Measurements from ENCODE around the gene FBXW12.

The FBXW12 gene

GRCh38 chr3:48415251-48415953 lies 43.4 kb downstream of the FBXW12 start:
- Histone ChIP-seq H3K27ac (ENCODE audit: low read length) (no peak overlapping the region), H3K36me3 (ENCODE audit: control insufficient read depth, insufficient read depth, low read length) (peaks cover 90% of the 10 kb centered on the region), H3K4me3 (ENCODE audit: low read length) (no peak overlapping the region), H3K9me3 (ENCODE audit: control insufficient read depth, insufficient read depth, low read length) (no peaks in the 10 kb centered on the region), H3K4me1 (ENCODE audit: control insufficient read depth, insufficient read depth, low read length) (no peaks in the 10 kb centered on the region), H3K27me3 (ENCODE audit: control insufficient read depth, insufficient read depth, low read length) (no peaks in the 10 kb centered on the region)
- no CpG with 5 or more reads among the region's 24 CpGs for WGBS (ENCODE audit: insufficient coverage, insufficient read length)
- DNase-seq (ENCODE audit: low read depth, low spot score), result no peak

- Histone ChIP-seq H3K27me3 (ENCODE audit: control insufficient read depth, insufficient read depth, low read length) (no peaks in the 10 kb centered on the region), H3K4me1 (ENCODE audit: control insufficient read depth, insufficient read depth, low read length) (no peaks in the 10 kb centered on the region), H3K9me3 (ENCODE audit: control insufficient read depth, insufficient read depth, low read length) (no peaks in the 10 kb centered on the region), H3K4me3 (ENCODE audit: low read length) (no peak overlapping the region), H3K36me3 (ENCODE audit: control insufficient read depth, insufficient read depth, low read length) (peaks cover 88% of the 10 kb centered on the region), H3K27ac (ENCODE audit: low read length) (no peak overlapping the region)
- WGBS (ENCODE audit: insufficient coverage, insufficient read length), result no CpG with 5 or more reads among the region's 14 CpGs
- no peak for DNase-seq (ENCODE audit: low read depth, low spot score)
These were observed 44.1 kb downstream of the FBXW12 start for GRCh38 chr3:48416091-48416505.

DNA sequence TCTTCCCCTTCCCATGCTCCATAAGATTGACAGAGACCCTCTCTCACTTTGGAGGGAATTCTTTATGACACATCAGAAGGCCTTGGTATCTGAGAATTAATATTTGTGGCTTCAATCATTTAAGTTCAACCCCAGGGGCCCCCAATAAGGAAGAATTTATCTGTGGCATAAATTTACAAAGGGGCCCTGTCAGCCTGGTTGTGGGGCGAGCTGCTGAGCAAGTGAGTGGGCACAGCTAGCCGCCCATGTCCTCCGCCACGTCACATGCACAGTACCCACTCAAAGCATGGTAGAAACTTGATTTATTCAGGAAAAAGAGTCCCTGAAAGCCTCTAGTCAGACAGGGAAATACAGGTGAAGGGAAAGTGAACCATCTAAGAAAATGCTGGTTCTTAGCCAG lies 44.5 kb downstream of the FBXW12 start:
- Histone ChIP-seq H3K4me3 (ENCODE audit: low read length) (no peak overlapping the region), H3K36me3 (ENCODE audit: control insufficient read depth, insufficient read depth, low read length) (peaks cover 84% of the 10 kb centered on the region), H3K4me1 (ENCODE audit: control insufficient read depth, insufficient read depth, low read length) (no peaks in the 10 kb centered on the region), H3K27ac (ENCODE audit: low read length) (no peak overlapping the region), H3K9me3 (ENCODE audit: control insufficient read depth, insufficient read depth, low read length) (no peaks in the 10 kb centered on the region), H3K27me3 (ENCODE audit: control insufficient read depth, insufficient read depth, low read length) (no peaks in the 10 kb centered on the region)
- no peak for DNase-seq (ENCODE audit: low read depth, low spot score)
- WGBS (ENCODE audit: insufficient coverage, insufficient read length), result no CpG with 5 or more reads among the region's 4 CpGs

DNA sequence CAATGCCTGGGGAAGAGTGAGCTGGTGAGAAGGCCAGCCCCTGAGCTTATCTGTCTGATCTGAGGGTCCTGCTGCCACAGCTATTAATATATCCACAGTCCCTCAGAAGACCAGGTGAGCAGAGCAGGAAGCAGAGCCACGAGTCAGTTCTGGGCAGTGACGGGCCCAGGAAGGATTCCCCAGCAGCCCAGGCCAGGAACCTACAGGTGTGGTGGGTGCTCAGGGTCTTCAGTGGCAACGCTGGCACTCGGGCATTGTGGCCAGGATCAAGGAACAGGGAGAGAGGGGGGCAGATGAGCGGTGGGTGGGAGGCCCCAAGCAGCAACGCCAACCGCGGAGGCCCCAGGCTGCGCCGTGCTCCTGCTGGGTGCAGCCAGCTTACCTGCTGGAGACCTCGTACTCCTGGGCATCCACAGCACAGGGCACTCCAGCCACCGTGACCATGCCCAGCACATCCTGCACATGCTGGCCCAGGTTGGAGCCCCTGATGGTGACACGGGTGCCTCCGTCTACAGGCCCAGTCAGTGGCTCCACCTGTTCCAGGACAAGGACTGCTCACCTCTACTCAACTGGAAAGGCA lies 45.6 kb downstream of the FBXW12 start:
- Histone ChIP-seq H3K9me3 (ENCODE audit: control insufficient read depth, insufficient read depth, low read length) (no peaks in the 10 kb centered on the region), H3K4me3 (ENCODE audit: low read length) (no peak overlapping the region), H3K27ac (ENCODE audit: low read length) (no peak overlapping the region), H3K36me3 (ENCODE audit: control insufficient read depth, insufficient read depth, low read length) (peaks cover 73% of the 10 kb centered on the region), H3K27me3 (ENCODE audit: control insufficient read depth, insufficient read depth, low read length) (no peaks in the 10 kb centered on the region), H3K4me1 (ENCODE audit: control insufficient read depth, insufficient read depth, low read length) (no peaks in the 10 kb centered on the region)
- DNase-seq (ENCODE audit: low read depth, low spot score), result no peak
- no CpG with 5 or more reads among the region's 14 CpGs for WGBS (ENCODE audit: insufficient coverage, insufficient read length)

GRCh38 chr3:48418140-48418539 lies 46.1 kb downstream of the FBXW12 start:
- no CpG with 5 or more reads among the region's 17 CpGs for WGBS (ENCODE audit: insufficient coverage, insufficient read length)
- no peak overlapping the region for H3K4me3 ChIP-seq (ENCODE audit: low read length)
- no peaks in the 10 kb centered on the region for H3K27me3 ChIP-seq (ENCODE audit: control insufficient read depth, insufficient read depth, low read length)
- no peaks in the 10 kb centered on the region for H3K9me3 ChIP-seq (ENCODE audit: control insufficient read depth, insufficient read depth, low read length)
- H3K27ac ChIP-seq (ENCODE audit: low read length), result no peak overlapping the region
- no peaks in the 10 kb centered on the region for H3K4me1 ChIP-seq (ENCODE audit: control insufficient read depth, insufficient read depth, low read length)
- no peak for DNase-seq (ENCODE audit: low read depth, low spot score)
- peaks cover 68% of the 10 kb centered on the region for H3K36me3 ChIP-seq (ENCODE audit: control insufficient read depth, insufficient read depth, low read length)

GRCh38 chr3:48418651-48419050 lies 46.6 kb downstream of the FBXW12 start:
- H3K27me3 ChIP-seq (ENCODE audit: control insufficient read depth, insufficient read depth, low read length), result no peaks in the 10 kb centered on the region
- no peaks in the 10 kb centered on the region for H3K4me1 ChIP-seq (ENCODE audit: control insufficient read depth, insufficient read depth, low read length)
- no peak overlapping the region for H3K4me3 ChIP-seq (ENCODE audit: low read length)
- no CpG with 5 or more reads among the region's 9 CpGs for WGBS (ENCODE audit: insufficient coverage, insufficient read length)
- H3K36me3 ChIP-seq (ENCODE audit: control insufficient read depth, insufficient read depth, low read length), result peaks cover 66% of the 10 kb centered on the region
- H3K27ac ChIP-seq (ENCODE audit: low read length), result no peak overlapping the region
- no peaks in the 10 kb centered on the region for H3K9me3 ChIP-seq (ENCODE audit: control insufficient read depth, insufficient read depth, low read length)
- no peak for DNase-seq (ENCODE audit: low read depth, low spot score)

DNA sequence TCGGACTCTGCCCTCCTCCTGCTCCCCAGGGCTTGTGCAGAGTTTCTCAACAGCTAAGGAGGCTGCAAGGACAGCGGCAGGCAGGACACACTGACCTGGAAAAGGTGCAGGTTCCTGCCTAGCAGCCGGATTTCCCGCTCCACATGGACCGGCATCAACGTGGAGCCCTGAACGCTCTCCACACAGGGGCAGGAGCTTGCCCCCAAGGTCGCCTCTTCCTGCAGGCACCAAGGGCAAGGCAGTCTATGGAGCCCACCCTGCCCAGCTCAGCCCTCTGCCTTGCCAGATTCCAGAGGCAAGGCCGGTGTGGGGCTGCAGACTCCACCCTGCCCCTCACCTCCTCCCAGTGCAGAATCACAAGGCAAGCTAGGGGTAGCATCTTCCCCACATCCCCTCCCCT lies 47.1 kb downstream of the FBXW12 start:
- no peak overlapping the region for H3K4me3 ChIP-seq (ENCODE audit: low read length)
- DNase-seq (ENCODE audit: low read depth, low spot score), result no peak
- H3K4me1 ChIP-seq (ENCODE audit: control insufficient read depth, insufficient read depth, low read length), result peaks cover 1% of the 10 kb centered on the region; the same call in 1 of the 2 replicates
- WGBS (ENCODE audit: insufficient coverage, insufficient read length), result no CpG with 5 or more reads among the region's 9 CpGs
- no peaks in the 10 kb centered on the region for H3K9me3 ChIP-seq (ENCODE audit: control insufficient read depth, insufficient read depth, low read length)
- H3K27me3 ChIP-seq (ENCODE audit: control insufficient read depth, insufficient read depth, low read length), result no peaks in the 10 kb centered on the region
- no peak overlapping the region for H3K27ac ChIP-seq (ENCODE audit: low read length)
- H3K36me3 ChIP-seq (ENCODE audit: control insufficient read depth, insufficient read depth, low read length), result peaks cover 66% of the 10 kb centered on the region

GRCh38 chr3:48419597-48419996 lies 47.6 kb downstream of the FBXW12 start:
- Histone ChIP-seq H3K4me1 (ENCODE audit: control insufficient read depth, insufficient read depth, low read length) (peaks cover 1% of the 10 kb centered on the region; the same call in 1 of the 2 replicates), H3K4me3 (ENCODE audit: low read length) (no peak overlapping the region), H3K27me3 (ENCODE audit: control insufficient read depth, insufficient read depth, low read length) (no peaks in the 10 kb centered on the region), H3K27ac (ENCODE audit: low read length) (no peak overlapping the region), H3K36me3 (ENCODE audit: control insufficient read depth, insufficient read depth, low read length) (peaks cover 66% of the 10 kb centered on the region), H3K9me3 (ENCODE audit: control insufficient read depth, insufficient read depth, low read length) (no peaks in the 10 kb centered on the region)
- no CpG with 5 or more reads among the region's 17 CpGs for WGBS (ENCODE audit: insufficient coverage, insufficient read length)
- DNase-seq (ENCODE audit: low read depth, low spot score), result no peak

DNA sequence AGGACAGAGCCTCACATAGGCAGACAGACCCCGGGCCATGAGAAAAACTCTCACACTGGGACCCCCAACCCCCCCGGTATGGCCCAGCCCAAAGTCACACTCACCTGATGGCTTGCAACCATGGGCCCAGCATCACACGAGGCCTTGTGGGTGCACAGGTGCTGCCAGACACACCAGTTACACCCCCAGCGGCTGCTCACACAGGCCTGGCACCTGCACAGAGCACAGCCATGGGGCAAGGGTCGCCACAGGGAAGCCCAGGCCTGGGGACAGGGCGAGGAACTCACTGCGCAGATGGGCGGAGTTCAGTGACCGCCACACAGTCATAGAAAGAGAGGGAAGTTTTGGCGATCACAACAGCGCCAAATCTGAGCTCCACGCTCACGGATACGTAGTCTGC lies 48.5 kb downstream of the FBXW12 start:
- DNase-seq (ENCODE audit: low read depth, low spot score), result no peak
- H3K27me3 ChIP-seq (ENCODE audit: control insufficient read depth, insufficient read depth, low read length), result no peaks in the 10 kb centered on the region
- no CpG with 5 or more reads among the region's 14 CpGs for WGBS (ENCODE audit: insufficient coverage, insufficient read length)
- peaks cover 56% of the 10 kb centered on the region for H3K36me3 ChIP-seq (ENCODE audit: control insufficient read depth, insufficient read depth, low read length)
- no peak overlapping the region for H3K27ac ChIP-seq (ENCODE audit: low read length)
- no peaks in the 10 kb centered on the region for H3K9me3 ChIP-seq (ENCODE audit: control insufficient read depth, insufficient read depth, low read length)
- H3K4me1 ChIP-seq (ENCODE audit: control insufficient read depth, insufficient read depth, low read length), result peaks cover 1% of the 10 kb centered on the region; the same call in 1 of the 2 replicates
- no peak overlapping the region for H3K4me3 ChIP-seq (ENCODE audit: low read length)

GRCh38 chr3:48422272-48422671 lies 50.3 kb downstream of the FBXW12 start:
- Histone ChIP-seq H3K4me3 (ENCODE audit: low read length) (no peak overlapping the region), H3K4me1 (ENCODE audit: control insufficient read depth, insufficient read depth, low read length) (peaks cover 1% of the 10 kb centered on the region; the same call in 1 of the 2 replicates), H3K27me3 (ENCODE audit: control insufficient read depth, insufficient read depth, low read length) (no peaks in the 10 kb centered on the region), H3K9me3 (ENCODE audit: control insufficient read depth, insufficient read depth, low read length) (no peaks in the 10 kb centered on the region), H3K36me3 (ENCODE audit: control insufficient read depth, insufficient read depth, low read length) (peaks cover 46% of the 10 kb centered on the region), H3K27ac (ENCODE audit: low read length) (no peak overlapping the region)
- DNase-seq (ENCODE audit: low read depth, low spot score), result no peak
- WGBS (ENCODE audit: insufficient coverage, insufficient read length), result no CpG with 5 or more reads among the region's 3 CpGs

DNA sequence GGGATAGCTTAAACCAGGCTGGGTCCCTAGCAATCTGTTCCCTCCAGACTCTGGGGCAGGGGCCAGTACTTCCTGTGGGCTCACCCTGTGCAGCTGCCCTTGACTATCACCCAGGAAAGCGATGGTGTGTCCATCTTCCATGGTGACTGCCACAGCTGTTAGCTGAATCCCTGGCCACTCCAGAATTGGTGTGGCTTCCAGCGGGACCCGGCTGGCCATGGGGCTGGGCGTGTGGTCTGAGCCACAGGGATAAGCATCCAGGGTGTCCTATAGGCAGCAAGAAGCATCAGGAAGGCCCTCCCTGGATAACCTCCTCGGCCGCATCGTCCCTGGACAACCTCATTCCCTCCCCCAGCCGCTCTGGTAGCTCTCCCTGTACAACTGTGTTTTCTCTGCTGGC lies 50.7 kb downstream of the FBXW12 start:
- H3K9me3 ChIP-seq (ENCODE audit: control insufficient read depth, insufficient read depth, low read length), result no peaks in the 10 kb centered on the region
- H3K27me3 ChIP-seq (ENCODE audit: control insufficient read depth, insufficient read depth, low read length), result no peaks in the 10 kb centered on the region
- peaks cover 4% of the 10 kb centered on the region for H3K4me1 ChIP-seq (ENCODE audit: control insufficient read depth, insufficient read depth, low read length)
- H3K4me3 ChIP-seq (ENCODE audit: low read length), result no peak overlapping the region
- no peak for DNase-seq (ENCODE audit: low read depth, low spot score)
- H3K27ac ChIP-seq (ENCODE audit: low read length), result no peak overlapping the region
- H3K36me3 ChIP-seq (ENCODE audit: control insufficient read depth, insufficient read depth, low read length), result peaks cover 42% of the 10 kb centered on the region
- WGBS (ENCODE audit: insufficient coverage, insufficient read length), result no CpG with 5 or more reads among the region's 8 CpGs
